ENCODE measurements around the gene LCE2D.

The LCE2D gene

DNA sequence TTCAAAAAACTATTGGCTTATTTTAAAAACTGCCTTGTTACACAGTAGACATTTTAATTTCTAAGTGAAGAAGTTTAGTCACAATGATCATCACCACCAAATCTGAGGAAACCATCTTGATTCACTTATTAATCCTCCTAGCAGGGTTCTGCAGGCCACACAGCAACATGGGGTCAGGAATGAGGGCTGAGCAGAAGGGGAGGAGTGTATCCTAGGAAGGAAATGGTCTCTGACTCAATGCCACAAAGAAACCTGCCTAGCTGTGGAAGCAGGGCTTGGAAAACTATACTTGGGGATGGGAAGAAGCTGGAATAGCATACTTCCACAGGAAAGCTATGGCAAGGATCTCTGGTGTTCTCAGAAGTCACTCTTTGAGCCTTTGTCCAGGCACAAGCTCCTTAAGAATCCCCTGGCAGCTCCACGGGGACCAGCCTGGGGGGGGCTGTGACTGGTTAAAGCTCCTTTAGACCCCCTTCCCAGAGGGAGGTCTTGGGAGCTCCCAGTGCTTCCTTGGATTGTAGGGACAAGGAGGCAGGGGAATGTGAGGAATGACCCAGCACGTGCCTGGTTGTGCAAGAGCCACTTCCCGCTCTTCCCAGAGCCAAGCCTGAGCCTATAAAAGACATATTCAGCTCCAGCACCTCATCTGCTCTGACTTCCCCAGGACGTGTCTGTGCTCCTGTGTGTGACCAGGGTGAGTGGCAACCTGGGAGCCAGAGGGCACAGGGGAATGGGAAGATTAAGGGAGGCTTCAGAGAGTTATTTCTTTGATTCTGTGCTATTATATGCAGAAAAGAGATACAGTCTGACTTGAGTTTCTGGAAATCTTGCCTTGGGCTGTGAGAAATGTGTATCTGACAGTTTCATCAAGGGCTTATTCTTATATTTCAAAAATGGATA lies 34.8 kb downstream of the LCE2D start, which contains the start of gene LCE2A:
LCE2A (plus strand) TSS at position 645 of the 900 bp plus-strand sequence. CDS start 557 bp downstream, outside the sequence.
- DNase-seq (ENCODE audit: low spot score): no peak

GRCh38 chr1:152699746-152700145 lies 36.6 kb downstream of the LCE2D start:
- no peak for DNase-seq (ENCODE audit: low spot score)

GRCh38 chr1:152707860-152708259 lies 44.7 kb downstream of the LCE2D start, which contains the start of gene LCE4A:
TSS of gene LCE4A (plus strand) at chr1:152708160. CDS start at chr1:152709076, 916 bp downstream.
- no peak for DNase-seq (ENCODE audit: low spot score)
